ENCODE results near the gene DNAJC16. TPM values are rescaled to one million over a fixed set of nuclear protein-coding genes. Genes with fewer than 3 reads are reported as not detected.

The DNAJC16 gene
- total RNA-seq, 1 donor from 2014 or later, result 23.5 TPM

DNA sequence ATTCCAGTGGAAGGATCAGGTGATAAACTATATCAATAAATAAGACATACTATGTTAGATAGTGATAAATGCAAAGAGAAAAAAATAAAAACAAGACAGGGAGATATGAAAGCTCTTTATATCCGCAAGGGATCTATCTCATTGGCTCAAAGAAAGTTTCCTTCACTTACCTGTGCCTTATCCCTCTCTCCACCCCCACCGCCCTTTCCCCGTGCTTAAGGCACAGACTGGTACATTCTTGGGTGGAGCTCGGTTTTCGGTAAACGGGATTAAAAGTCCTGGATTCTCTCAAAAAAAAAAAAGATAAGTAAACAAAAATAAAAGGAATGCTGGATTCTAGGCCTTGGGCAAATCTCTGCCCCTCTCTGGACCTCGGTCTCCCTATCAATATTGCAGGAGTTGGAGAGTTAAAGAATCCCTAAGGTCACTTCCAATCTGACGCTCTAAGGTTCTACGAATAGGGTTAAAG is 593 bp upstream of the DNAJC16 start:
- no peak for DNase-seq
- intact Hi-C loops (cut with DNase I), result no loop called here
- peak overlapping the region; percentile 82 for H3K27ac ChIP-seq

GRCh38 chr1:15531003-15531402 is 4.4 kb downstream of the DNAJC16 start:
- Histone ChIP-seq H3K4me3 (no peak overlapping the region), H3K36me3 (peaks cover 30% of the 10 kb centered on the region), H3K27ac (no peak overlapping the region), H3K4me1 (peaks cover 11% of the 10 kb centered on the region), H3K27me3 (no peaks in the 10 kb centered on the region), H3K9me3 (no peaks in the 10 kb centered on the region)
- TF ChIP-seq CTCF (IDR thresholded peaks at IDR 0.05), result no peak
- DNase-seq, result no peak
- no peak for ATAC-seq
- intact Hi-C loops (cut with DNase I), result no loop called here

More for the DNA sequence above, 593 bp upstream of the DNAJC16 start:
- no peak for TF ChIP-seq CTCF (IDR thresholded peaks at IDR 0.05)
- Histone ChIP-seq H3K27me3 (no peaks in the 10 kb centered on the region), H3K4me3 (peak overlapping the region; percentile 70), H3K4me1 (peaks cover 27% of the 10 kb centered on the region), H3K36me3 (peaks cover 7% of the 10 kb centered on the region), H3K9me3 (no peaks in the 10 kb centered on the region)
- ATAC-seq, result no peak

- no peak overlapping the region for H3K4me3 ChIP-seq
- no peaks in the 10 kb centered on the region for H3K9me3 ChIP-seq
- no peak overlapping the region for H3K27ac ChIP-seq
- intact Hi-C loops (cut with DNase I), result no loop called here
- TF ChIP-seq CTCF (IDR thresholded peaks at IDR 0.05), result no peak
- H3K27me3 ChIP-seq, result no peaks in the 10 kb centered on the region
- H3K36me3 ChIP-seq, result peaks cover 36% of the 10 kb centered on the region
- ATAC-seq, result no peak
- DNase-seq, result no peak
- peaks cover 9% of the 10 kb centered on the region for H3K4me1 ChIP-seq
Measured at GRCh38 chr1:15531682-15532081, 5.0 kb downstream of the DNAJC16 start.

DNA sequence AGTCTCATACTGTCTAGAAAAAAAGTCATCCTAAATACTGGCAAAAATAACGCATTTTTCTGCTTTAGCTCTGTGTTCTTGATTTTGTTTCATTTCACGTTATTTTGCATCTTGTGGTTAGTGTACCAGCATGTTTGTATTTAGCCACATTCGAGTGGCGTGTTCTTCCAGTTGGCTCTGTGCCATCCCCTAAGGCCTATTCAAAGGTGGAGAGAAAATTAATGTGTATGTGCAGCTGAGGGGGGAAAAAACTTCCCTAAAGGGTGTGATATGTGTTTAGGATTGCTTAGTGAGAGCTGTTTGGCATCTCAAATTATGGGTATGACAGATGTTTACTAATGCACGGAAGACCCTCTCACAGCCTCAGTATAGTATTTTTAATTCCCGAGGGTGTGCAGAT is 12.1 kb downstream of the DNAJC16 start:
- no peaks in the 10 kb centered on the region for H3K9me3 ChIP-seq
- H3K27me3 ChIP-seq, result no peaks in the 10 kb centered on the region
- DNase-seq (no peak), ATAC-seq (no peak)
- no peak overlapping the region for H3K27ac ChIP-seq
- intact Hi-C loops (cut with DNase I), result no loop called here
- H3K4me1 ChIP-seq, result no peaks in the 10 kb centered on the region
- H3K4me3 ChIP-seq, result no peak overlapping the region
- no peak for TF ChIP-seq CTCF (IDR thresholded peaks at IDR 0.05)
- H3K36me3 ChIP-seq, result peaks cover 98% of the 10 kb centered on the region

DNA sequence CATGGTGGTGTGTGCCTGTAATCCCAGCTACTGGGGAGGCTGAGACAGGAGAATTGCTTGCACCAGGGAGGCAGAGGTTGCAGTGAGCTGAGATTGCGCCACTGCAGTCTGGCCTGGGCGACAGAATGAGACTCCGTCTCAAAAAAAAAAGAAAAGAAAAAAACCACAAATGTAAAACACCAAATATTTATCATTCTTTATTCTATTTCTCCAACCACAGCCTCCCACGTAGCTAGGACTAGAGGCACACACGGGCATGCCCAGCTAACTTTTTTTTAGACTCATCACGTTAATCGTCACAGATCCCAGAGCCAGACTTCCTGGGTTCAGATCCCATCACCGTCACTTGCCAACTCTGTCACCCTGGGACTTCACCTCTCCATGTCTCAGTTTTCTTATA is 13.5 kb downstream of the DNAJC16 start:
- H3K4me1 ChIP-seq, result no peaks in the 10 kb centered on the region
- intact Hi-C loops (cut with DNase I), result no loop called here
- H3K9me3 ChIP-seq, result no peaks in the 10 kb centered on the region
- no peak overlapping the region for H3K4me3 ChIP-seq
- H3K36me3 ChIP-seq, result peaks cover 97% of the 10 kb centered on the region
- no peak for DNase-seq
- H3K27ac ChIP-seq, result no peak overlapping the region
- no peak for TF ChIP-seq CTCF (IDR thresholded peaks at IDR 0.05)
- no peak for ATAC-seq
- no peaks in the 10 kb centered on the region for H3K27me3 ChIP-seq

DNA sequence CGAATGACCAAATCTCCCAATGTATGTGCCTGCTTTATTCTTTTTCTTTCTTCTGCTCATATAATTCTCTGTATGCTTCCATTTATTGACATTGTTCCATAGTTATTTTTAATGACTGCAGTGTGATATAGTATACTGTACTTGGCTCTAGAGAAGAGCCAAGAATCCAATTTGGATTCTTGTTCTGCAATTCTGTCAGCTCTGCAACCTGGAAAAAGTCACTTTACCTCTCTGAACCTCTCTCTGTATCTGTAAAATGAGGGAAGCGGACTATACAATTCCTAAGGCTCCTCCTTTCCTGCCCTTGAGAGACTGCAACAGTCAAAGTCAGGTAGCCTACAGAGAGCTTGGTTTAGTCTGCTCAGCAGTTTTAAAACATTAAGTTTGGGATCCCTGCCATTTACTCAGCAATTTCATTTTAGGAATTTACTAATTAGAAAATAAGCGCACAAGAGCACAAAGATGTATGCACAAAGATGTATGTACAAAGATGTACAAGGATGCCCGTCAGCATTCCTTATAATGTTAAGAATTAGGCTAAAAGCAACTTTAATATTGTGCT is 14.7 kb downstream of the DNAJC16 start:
- Histone ChIP-seq H3K36me3 (peaks cover 97% of the 10 kb centered on the region), H3K27ac (no peak overlapping the region), H3K9me3 (no peaks in the 10 kb centered on the region), H3K4me3 (no peak overlapping the region), H3K4me1 (no peaks in the 10 kb centered on the region), H3K27me3 (no peaks in the 10 kb centered on the region)
- DNase-seq, result no peak
- ATAC-seq, result no peak
- intact Hi-C loops (cut with DNase I), result no loop called here
- no peak for TF ChIP-seq CTCF (IDR thresholded peaks at IDR 0.05)
